Hepatocyte (in vitro differentiated cells): ENCODE data around the gene TAOK3. TPM values are rescaled to one million over a fixed set of nuclear protein-coding genes. Genes with fewer than 3 reads are reported as not detected.
"Not testable (repeated sequence)": the region's sequence is repeated elsewhere in the genome, so short reads cannot be mapped to it uniquely, and the experiment has no call there.

Experiments used
- DNase-seq: peaks from one replicate; pipeline ENCODE4 v3.0.0-alpha.2; 2016; ENCODE audit warnings: low spot score
- H2AFZ ChIP-seq: fragments of 200-600 bp; sonication (generic); 2 replicates; pipeline ENCODE4 v1.6.0; 2016; ENCODE audit warnings: antibody characterized with exemption, mild to moderate bottlenecking
- H3K27ac ChIP-seq: fragments of 200-600 bp; sonication (generic); 2 replicates; pipeline ENCODE4 v1.5.1; 2016; ENCODE audit warnings: mild to moderate bottlenecking
- H3K27me3 ChIP-seq: fragments of 200-600 bp; sonication (generic); 2 replicates; pipeline ENCODE4 v1.6.1; 2016
- H3K36me3 ChIP-seq: fragments of 200-600 bp; sonication (generic); replicated peaks from 2 replicates; pipeline ENCODE4 v1.5.1; 2016; ENCODE audit warnings: low read depth; ENCODE audit not compliant: insufficient read depth
- H3K4me1 ChIP-seq: fragments of 200-600 bp; sonication (generic); 2 replicates; pipeline ENCODE4 v1.5.1; 2016; ENCODE audit warnings: mild to moderate bottlenecking, moderate library complexity; ENCODE audit not compliant: insufficient read depth
- H3K4me2 ChIP-seq: fragments of 200-600 bp; sonication (generic); 2 replicates; pipeline ENCODE4 v1.6.0; 2016
- H3K4me3 ChIP-seq: fragments of 200-600 bp; sonication (generic); 2 replicates; pipeline ENCODE4 v1.5.1; 2016; ENCODE audit warnings: mild to moderate bottlenecking
- H3K79me2 ChIP-seq: fragments of 200-600 bp; sonication (generic); 2 replicates; pipeline ENCODE4 v1.6.0; 2017; ENCODE audit warnings: mild to moderate bottlenecking
- H3K9me2 ChIP-seq: fragments of 200-600 bp; sonication (generic); replicated peaks from 2 replicates; pipeline ENCODE4 v1.6.0; 2017; ENCODE audit warnings: mild to moderate bottlenecking; ENCODE audit not compliant: insufficient read depth
- H3K9me3 ChIP-seq: fragments of 200-600 bp; sonication (generic); 2 replicates; pipeline ENCODE4 v1.5.1; 2016; ENCODE audit warnings: low read depth, mild to moderate bottlenecking
- H4K20me1 ChIP-seq: fragments of 200-600 bp; sonication (generic); 2 replicates; pipeline ENCODE4 v1.6.0; 2016; ENCODE audit warnings: mild to moderate bottlenecking; ENCODE audit not compliant: insufficient read depth, poor library complexity, severe bottlenecking
- CTCF ChIP-seq: fragments of 200-600 bp; sonication (generic); IDR thresholded peaks from 2 replicates; pipeline ENCODE4 v1.5.1; 2016; ENCODE audit warnings: antibody characterized with exemption, mild to moderate bottlenecking; ENCODE audit not compliant: poor library complexity
- EZH2 ChIP-seq: fragments of 200-600 bp; sonication (generic); IDR thresholded peaks from 2 replicates; pipeline ENCODE4 v1.6.1; 2016; ENCODE audit warnings: antibody characterized with exemption, mild to moderate bottlenecking, borderline replicate concordance
- EZH2phosphoT487 ChIP-seq: fragments of 200-600 bp; sonication (generic); IDR thresholded peaks from one replicate; pipeline ENCODE4 v1.6.1; 2018; ENCODE audit warnings: antibody characterized with exemption, mild to moderate bottlenecking, low read depth, moderate library complexity; ENCODE audit not compliant: unreplicated experiment, severe bottlenecking
- WGBS: methylation state at CpG from one replicate; pipeline ENCODE4 v1.1.6; 2016; ENCODE audit warnings: low lambda C conversion rate; ENCODE audit errors: missing lambda C conversion rate; 5-methylcytosine and 5-hydroxymethylcytosine counted together
- polyA plus RNA-seq: library from polyadenylated mRNA; unstranded; fragments of >200 nt; fragmentation: Nextera tagmentation; extraction: Ambion mirVana; gene quantifications from 2 replicates; pipeline ENCODE4 v1.2.1, GENCODE V29; 2016
- total RNA-seq: library from RNA; depleted of rRNA; stranded (reverse); fragments of >200 nt; gene quantifications from 2 replicates; pipeline ENCODE4 v1.2.3, GENCODE V29; 2014

Gene TAOK3
- total and polyA plus RNA-seq, 2 experiments from 2014 or later, result 19.1 to 28.7 TPM

GRCh38 chr12:118417942-118418341, 45.2 kb upstream of the TAOK3 start:
- Histone ChIP-seq H4K20me1 (no peaks in the 10 kb centered on the region), H3K4me3 (no peak overlapping the region), H3K79me2 (no peaks in the 10 kb centered on the region), H3K27me3 (no peaks in the 10 kb centered on the region), H3K9me2 (no peaks in the 10 kb centered on the region), H2AFZ (no peak overlapping the region), H3K36me3 (no peaks in the 10 kb centered on the region), H3K27ac (no peak overlapping the region), H3K9me3 (no peaks in the 10 kb centered on the region), H3K4me2 (no peak overlapping the region), H3K4me1 (no peaks in the 10 kb centered on the region)
- WGBS, result 65% methylated on average over 3 of the region's 3 CpGs
- TF ChIP-seq EZH2phosphoT487, result no peak
- TF ChIP-seq EZH2, result no peak
- TF ChIP-seq CTCF, result no peak
- DNase-seq, result no peak

- 92% methylated on average over 2 of the region's 2 CpGs for WGBS
- no peak for DNase-seq
Measured at GRCh38 chr12:118409834-118410233, 37.1 kb upstream of the TAOK3 start.

GRCh38 chr12:118408241-118408640, 35.5 kb upstream of the TAOK3 start:
- not testable (repeated sequence) for H3K9me3 ChIP-seq, H2AFZ ChIP-seq, DNase-seq, H3K4me1 ChIP-seq, H4K20me1 ChIP-seq, H3K27me3 ChIP-seq, H3K4me3 ChIP-seq, H3K9me2 ChIP-seq, H3K36me3 ChIP-seq, H3K27ac ChIP-seq, H3K79me2 ChIP-seq, H3K4me2 ChIP-seq
- 90% methylated on average over 8 of the region's 8 CpGs for WGBS

More at GRCh38 chr12:118409834-118410233, 37.1 kb upstream of the TAOK3 start:
- Histone ChIP-seq H3K27ac (no peak overlapping the region), H3K27me3 (no peaks in the 10 kb centered on the region), H3K9me2 (no peaks in the 10 kb centered on the region), H3K79me2 (no peaks in the 10 kb centered on the region), H3K4me3 (no peak overlapping the region), H3K9me3 (no peaks in the 10 kb centered on the region), H4K20me1 (no peaks in the 10 kb centered on the region), H2AFZ (no peak overlapping the region), H3K36me3 (no peaks in the 10 kb centered on the region), H3K4me2 (no peak overlapping the region), H3K4me1 (no peaks in the 10 kb centered on the region)
- no peak for TF ChIP-seq EZH2
- no peak for TF ChIP-seq CTCF
- no peak for TF ChIP-seq EZH2phosphoT487

- no peaks in the 10 kb centered on the region for H3K36me3 ChIP-seq
- no peaks in the 10 kb centered on the region for H3K4me1 ChIP-seq
- no peak overlapping the region for H3K4me3 ChIP-seq
- H4K20me1 ChIP-seq, result no peaks in the 10 kb centered on the region
- no peaks in the 10 kb centered on the region for H3K9me2 ChIP-seq
- H2AFZ ChIP-seq, result no peak overlapping the region
- no peaks in the 10 kb centered on the region for H3K79me2 ChIP-seq
- H3K9me3 ChIP-seq, result no peaks in the 10 kb centered on the region
- no peak overlapping the region for H3K27ac ChIP-seq
- WGBS, result 39% methylated on average over 4 of the region's 4 CpGs
- peak; percentile 82 for DNase-seq
- no peak overlapping the region for H3K4me2 ChIP-seq
- TF ChIP-seq EZH2phosphoT487 (no peak), CTCF (peak; percentile 80)
- H3K27me3 ChIP-seq, result no peaks in the 10 kb centered on the region
Measured at GRCh38 chr12:118404876-118405521, 32.3 kb upstream of the TAOK3 start.
